GM21360 (cell line): ENCODE data around the gene LRSAM1.

Experiments
- ATAC-seq: cut with Tn5 transposase; IDR thresholded peaks from one replicate; pipeline ENCODE4 v1.9.1; 2021; ENCODE audit warnings: mild to moderate bottlenecking, moderate library complexity; ENCODE audit not compliant: unreplicated experiment

LRSAM1 gene

DNA sequence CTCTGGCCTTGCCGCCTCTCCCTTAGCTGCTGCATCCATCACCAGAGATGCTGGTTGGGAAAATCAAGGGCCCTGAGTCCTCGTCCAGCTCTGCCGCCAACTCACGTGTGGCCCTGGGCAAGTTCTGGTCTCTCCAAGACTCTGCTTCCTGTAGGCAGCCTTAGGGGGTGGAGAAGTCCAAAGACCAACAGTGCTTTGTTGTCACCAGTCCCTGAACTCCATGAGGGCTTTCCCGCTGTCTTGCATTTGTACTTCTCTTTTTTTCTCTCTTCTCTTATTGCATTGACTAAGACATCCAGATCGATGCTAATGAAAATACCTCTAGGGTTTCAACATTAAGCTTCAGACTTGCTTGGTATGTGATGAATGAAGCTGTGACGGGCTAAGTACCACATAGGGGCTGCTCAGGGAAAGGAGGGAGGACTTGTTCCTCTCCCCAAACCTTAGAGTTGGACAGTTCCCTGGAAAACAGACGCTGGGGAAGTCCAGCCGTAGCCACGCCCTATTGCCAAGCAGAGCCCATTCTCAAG lies 97.1 kb downstream of the LRSAM1 start:
- ATAC-seq: no peak

DNA sequence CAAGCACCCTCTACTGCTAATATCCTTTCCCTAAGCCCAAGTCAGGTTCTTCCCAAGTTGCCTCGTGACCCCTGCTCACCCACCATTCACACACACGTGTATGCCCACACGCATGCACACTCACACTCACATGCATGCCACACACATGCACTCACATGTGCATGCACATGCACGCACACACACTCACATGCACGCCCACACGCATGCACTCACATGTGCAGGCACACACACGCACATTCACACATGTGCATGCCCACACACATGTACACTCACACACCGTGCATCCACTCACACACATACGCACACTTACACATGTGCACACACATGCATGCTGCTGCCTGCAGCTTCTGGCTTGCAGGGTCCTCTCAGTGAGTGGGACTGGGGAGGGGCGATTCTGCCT lies 97.9 kb downstream of the LRSAM1 start:
- ATAC-seq: no peak

DNA sequence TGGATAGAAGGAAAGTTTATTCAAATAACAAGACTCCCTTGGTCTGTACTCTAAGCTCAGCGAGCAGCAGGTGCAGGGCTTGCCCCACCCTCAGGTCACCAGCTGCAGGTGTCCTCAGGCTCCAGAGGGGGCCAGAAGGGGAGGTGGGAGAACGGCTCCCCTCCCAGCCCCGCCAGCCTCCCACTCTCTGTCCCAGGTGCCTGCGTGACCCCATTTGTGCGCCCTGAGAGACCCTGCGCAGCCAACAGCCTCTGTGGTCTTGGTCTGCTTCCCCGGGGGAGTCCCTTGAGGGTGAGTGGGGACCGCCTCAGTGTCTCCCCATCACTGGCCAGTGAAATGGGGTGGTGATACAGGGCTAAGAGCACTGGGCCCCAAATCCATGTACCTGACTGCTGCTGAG lies 98.4 kb downstream of the LRSAM1 start:
- ATAC-seq: no peak

DNA sequence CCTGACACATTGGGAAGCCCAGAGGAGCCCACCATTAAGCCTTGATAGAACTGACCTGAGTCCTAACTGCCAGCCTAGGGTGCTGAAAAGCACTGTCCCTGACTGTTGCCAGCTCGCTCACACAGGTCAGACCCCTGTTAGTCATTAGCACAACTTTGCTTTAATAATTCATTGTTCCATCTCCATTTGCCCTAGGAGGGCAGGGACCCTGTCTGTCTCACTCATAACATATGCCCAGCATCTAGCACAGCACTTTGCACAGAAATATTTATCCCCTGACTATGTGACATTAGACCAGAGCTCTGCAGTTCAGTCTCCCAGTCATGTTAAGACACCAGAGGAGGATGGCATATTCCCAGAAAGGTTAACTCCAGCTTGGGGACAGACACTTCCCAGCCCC lies 99.0 kb downstream of the LRSAM1 start:
- no peak for ATAC-seq

DNA sequence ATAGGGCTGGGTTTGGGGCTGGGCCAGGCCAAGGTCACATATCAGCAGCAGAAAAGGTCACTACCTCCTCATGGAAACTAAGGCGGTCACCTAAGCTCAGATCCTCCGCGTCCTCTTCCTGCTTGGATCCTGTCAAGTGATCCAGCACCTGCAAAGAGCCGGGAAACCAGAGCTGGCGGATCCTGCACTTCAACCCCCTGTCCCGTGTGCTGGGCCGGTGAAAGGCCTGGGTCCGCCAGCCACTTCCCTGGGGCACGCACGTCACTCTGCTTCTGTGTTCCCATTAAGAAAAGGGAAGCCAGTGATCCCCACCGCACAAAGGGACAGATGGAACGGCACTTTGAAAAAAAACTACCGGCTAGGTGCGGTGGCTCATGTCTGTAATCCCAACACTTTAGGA lies 99.4 kb downstream of the LRSAM1 start:
- ATAC-seq: no peak
